Epithelial cell of esophagus (primary cell): ENCODE results near the gene CTNNAL1.
"Not testable (repeated sequence)": the region's sequence is repeated elsewhere in the genome, so short reads cannot be mapped to it uniquely, and the experiment has no call there.

Source experiments
- DNase-seq: peaks from one replicate; pipeline ENCODE4 v3.0.0; 2010; ENCODE audit warnings: low read depth
- H3K4me3 ChIP-seq: 2 replicates; pipeline ENCODE4 v1.5.1; 2011; ENCODE audit warnings: mild to moderate bottlenecking, low read length, control low read depth
- TF ChIP-seq, protein P1 (sequence below): IDR thresholded peaks from 2 replicates; pipeline ENCODE4 v1.5.1; 2011; ENCODE audit warnings: low read depth, mild to moderate bottlenecking, low read length, control low read depth, inconsistent platforms; ENCODE audit not compliant: insufficient read depth; ENCODE audit errors: missing control alignments

Gene CTNNAL1, protein sequence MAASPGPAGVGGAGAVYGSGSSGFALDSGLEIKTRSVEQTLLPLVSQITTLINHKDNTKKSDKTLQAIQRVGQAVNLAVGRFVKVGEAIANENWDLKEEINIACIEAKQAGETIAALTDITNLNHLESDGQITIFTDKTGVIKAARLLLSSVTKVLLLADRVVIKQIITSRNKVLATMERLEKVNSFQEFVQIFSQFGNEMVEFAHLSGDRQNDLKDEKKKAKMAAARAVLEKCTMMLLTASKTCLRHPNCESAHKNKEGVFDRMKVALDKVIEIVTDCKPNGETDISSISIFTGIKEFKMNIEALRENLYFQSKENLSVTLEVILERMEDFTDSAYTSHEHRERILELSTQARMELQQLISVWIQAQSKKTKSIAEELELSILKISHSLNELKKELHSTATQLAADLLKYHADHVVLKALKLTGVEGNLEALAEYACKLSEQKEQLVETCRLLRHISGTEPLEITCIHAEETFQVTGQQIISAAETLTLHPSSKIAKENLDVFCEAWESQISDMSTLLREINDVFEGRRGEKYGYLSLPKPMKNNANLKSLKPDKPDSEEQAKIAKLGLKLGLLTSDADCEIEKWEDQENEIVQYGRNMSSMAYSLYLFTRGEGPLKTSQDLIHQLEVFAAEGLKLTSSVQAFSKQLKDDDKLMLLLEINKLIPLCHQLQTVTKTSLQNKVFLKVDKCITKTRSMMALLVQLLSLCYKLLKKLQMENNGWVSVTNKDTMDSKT

DNA sequence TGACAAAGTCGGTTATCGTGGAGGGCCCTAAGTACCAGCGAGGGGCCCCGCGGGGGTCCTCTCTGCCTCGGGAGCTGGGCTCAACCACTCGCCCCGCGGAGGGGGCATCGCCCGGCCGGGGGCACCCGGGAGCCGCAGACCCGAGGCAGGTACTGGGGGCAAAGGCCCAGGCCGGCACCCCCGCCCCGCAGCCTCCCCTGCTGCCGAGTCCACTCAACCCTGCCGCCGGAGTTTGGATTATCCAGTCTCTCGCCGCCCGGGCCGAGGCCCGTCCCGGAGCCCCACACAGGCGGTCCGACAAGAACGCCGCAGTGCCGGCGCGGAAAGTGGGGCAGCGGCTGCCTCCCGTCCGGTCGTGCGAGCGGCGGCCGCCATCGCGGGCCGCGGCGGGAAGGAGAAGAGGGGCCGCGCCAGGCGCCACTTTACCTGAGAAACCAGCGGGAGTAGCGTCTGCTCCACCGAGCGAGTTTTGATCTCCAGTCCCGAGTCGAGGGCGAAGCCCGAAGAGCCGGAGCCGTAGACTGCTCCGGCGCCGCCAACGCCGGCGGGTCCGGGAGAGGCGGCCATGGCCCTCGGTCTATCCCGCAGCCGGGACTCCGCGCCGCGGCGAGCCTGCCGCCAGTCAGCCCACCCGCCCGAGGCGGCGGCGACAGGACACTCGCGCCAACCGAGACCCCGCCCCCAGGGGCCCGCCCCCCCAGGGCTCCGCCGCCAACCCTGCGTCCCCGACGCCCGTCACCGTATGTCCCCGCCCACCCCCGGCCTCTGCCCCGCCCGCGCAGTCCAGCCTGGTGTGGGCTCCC lies at the start of gene CTNNAL1:
Gene CTNNAL1, minus strand, starts transcription at position 624 of the 803 bp plus-strand sequence. Its CDS starts 57 bp downstream, at position 567.
- TF ChIP-seq, protein P1, sequence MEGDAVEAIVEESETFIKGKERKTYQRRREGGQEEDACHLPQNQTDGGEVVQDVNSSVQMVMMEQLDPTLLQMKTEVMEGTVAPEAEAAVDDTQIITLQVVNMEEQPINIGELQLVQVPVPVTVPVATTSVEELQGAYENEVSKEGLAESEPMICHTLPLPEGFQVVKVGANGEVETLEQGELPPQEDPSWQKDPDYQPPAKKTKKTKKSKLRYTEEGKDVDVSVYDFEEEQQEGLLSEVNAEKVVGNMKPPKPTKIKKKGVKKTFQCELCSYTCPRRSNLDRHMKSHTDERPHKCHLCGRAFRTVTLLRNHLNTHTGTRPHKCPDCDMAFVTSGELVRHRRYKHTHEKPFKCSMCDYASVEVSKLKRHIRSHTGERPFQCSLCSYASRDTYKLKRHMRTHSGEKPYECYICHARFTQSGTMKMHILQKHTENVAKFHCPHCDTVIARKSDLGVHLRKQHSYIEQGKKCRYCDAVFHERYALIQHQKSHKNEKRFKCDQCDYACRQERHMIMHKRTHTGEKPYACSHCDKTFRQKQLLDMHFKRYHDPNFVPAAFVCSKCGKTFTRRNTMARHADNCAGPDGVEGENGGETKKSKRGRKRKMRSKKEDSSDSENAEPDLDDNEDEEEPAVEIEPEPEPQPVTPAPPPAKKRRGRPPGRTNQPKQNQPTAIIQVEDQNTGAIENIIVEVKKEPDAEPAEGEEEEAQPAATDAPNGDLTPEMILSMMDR: no peak
- peak within 1 kb of the TSS; percentile 53 for H3K4me3 ChIP-seq
- peak; percentile 81 for DNase-seq

DNA sequence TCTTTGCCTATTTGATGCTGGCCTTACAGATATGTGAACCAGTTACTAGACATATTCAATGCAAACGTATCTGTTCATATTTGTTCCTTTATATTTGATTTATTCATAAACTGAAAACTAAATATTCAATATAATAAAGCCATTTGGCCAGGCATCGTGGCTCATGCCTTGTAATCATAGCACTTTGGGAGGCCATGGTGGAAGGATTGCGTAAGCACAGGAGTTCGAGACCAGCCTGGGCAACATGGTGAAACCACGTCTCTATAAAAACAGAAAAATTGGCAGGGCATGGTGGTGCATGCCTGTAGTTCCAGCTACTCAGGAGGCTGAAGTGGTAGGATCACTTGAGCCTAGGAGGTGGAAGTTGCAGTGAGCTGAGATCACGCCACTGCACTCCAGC lies 49.2 kb upstream of the CTNNAL1 start:
- DNase-seq: no peak
- H3K4me3 ChIP-seq: no peak overlapping the region

DNA sequence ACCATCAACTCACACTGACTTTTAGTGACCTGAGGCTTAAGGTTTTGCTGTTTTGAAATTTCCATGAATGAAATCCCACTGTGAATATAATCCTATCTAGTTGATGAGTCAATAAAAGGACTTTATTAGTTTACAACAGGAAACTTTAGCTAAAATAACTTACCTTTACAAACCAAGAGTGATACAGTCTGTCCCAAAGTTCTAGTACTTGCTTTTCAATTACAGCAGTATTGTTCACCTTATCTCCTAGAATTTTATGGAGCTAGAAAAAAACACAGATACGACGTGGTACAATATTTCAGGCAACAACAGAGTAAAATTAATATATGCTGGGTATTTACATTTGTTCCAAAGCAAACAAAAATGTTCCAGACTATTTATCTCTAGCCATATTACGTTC lies 46.9 kb upstream of the CTNNAL1 start:
- TF ChIP-seq, protein P1: no peak
- no peak for DNase-seq

More for the DNA sequence above, 49.2 kb upstream of the CTNNAL1 start:
- TF ChIP-seq, protein P1: no peak

DNA sequence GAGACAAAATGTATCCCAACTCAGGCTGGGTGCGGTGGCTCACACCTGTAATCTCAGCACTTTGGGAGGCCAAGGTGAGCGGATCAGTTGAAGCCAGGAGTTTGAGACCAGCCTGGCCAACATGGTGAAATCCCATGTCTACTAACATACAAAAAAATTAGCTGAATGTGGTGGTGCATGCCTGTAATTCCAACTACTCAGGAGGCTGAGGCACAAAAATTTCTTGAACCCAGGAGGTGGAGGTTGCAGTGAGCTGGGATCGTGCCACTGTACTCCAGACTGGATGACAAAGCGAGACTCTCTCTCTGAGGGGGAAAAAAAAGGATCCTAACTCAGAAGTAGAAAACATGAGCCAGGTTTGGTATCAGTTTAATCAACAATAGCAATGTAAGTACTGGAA lies 39.8 kb upstream of the CTNNAL1 start:
- H3K4me3 ChIP-seq, DNase-seq: not testable (repeated sequence)

More for the DNA sequence above, 46.9 kb upstream of the CTNNAL1 start:
- H3K4me3 ChIP-seq: no peak overlapping the region

DNA sequence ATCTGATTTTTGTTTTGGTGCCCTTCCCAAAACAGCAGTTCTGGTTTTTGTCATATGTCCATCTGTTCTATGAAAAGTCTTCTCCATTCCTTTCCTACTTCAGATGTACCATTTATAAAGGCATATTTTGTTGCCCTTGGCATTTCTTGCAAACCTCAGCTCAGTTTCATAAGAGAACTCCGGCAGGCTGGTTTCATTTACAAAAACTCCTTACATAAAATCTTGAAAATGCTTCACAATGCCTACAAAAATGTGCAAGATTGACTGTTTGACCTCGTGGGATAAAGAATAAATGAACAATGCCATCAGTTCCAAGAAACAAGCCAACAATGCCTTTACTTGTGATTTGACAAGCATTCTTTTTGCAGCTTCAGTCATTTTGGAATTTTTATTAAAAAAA lies 39.1 kb upstream of the CTNNAL1 start:
- no peak for DNase-seq
- TF ChIP-seq, protein P1: no peak
- H3K4me3 ChIP-seq: no peak overlapping the region

DNA sequence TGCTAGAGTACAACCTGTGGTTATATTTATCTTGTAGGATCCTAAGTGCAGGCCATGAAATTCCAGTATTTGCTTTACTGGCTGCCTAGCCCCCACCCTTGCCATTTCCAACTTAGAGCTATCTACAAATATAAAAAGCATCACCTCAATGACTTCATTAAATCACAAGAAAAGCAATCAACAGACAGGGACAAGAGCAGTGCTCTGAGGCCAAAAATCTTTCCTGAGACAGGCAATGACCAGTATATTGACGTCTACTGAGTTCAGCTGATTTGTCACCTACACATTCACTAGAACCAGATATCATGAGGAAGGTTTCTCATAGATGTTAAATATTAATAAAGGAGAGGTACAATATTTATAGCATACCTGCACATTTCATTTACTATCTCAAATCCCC lies 38.4 kb upstream of the CTNNAL1 start:
- no peak overlapping the region for H3K4me3 ChIP-seq
- DNase-seq: no peak
- TF ChIP-seq, protein P1: no peak

DNA sequence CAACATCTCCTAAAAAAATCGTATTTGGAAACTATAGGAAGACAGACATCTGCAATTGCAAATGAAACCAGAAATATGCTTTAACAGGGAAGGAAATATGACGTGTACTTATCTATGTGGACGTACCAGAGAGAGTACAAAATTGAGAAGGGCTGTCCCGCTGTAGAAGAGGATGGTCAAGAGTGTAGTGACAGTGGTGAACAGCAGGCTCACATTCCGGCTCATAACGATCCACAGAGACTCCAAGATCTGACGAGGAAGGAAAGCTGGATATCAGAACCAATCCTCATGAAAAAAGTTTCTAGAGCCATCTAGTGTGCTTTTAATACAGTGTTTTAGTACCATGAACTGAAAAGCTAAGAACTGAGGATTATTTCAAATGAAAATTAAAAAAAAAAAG lies 37.1 kb upstream of the CTNNAL1 start:
- no peak overlapping the region for H3K4me3 ChIP-seq
- TF ChIP-seq, protein P1: no peak
- DNase-seq: no peak
